ENCODE data around the gene LRRC46. TPM values are rescaled to one million over a fixed set of nuclear protein-coding genes. Genes with fewer than 3 reads are reported as not detected.

Gene LRRC46
- total and polyA plus RNA-seq, 2 of the 13 experiments (the other 11 are each of a cell fraction or from before 2014, with no cell fraction given): 0.09 TPM

DNA sequence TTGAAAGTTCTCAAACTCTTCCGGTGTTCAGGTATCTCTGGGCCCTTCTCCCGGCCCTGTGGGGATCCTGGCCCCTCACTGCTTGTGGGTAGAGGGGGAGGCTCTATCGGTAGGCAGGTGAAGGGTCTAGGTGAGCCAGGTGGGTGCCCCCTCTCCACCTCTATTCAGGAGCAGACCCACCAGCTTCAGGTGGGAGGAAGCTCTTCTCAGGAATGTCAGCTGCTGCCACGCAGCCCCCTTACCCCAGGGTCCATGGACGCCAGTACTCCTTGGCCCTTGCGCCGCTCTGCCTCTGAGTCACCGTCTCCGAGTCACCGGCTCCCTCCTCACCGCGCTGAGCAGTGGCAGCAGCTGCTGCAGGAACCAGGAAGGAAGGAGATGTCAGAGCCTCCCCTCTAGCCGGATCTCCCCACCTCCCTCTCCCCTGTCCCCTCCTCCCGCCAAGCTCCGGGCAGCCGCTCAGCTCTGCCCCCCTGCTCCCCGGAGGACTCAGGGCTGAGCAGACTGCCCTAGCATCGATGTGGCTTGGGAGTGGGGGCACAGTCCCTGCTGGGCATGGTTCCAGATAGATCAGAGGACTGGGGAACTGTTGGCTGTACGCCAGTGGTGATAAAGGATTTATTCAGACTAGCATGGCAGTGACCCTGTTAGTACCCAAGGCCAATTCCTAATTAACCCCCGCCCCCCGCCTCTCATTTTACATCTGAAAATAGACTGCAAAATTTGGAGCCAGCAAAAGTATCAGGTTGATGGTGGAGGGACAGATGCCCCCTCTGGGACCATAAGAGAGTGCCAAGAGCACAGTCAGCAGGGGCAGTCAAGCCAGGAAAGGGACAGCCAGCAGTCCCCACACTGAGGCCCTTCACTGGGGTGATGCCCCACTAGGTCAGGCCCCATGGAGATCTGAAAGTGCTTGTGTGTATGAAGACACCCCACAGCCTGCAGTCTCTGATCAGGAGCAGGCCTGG, 9.8 kb upstream of the LRRC46 start, which contains the start of gene OSBPL7 (continued):
- TF ChIP-seq, protein P1, sequence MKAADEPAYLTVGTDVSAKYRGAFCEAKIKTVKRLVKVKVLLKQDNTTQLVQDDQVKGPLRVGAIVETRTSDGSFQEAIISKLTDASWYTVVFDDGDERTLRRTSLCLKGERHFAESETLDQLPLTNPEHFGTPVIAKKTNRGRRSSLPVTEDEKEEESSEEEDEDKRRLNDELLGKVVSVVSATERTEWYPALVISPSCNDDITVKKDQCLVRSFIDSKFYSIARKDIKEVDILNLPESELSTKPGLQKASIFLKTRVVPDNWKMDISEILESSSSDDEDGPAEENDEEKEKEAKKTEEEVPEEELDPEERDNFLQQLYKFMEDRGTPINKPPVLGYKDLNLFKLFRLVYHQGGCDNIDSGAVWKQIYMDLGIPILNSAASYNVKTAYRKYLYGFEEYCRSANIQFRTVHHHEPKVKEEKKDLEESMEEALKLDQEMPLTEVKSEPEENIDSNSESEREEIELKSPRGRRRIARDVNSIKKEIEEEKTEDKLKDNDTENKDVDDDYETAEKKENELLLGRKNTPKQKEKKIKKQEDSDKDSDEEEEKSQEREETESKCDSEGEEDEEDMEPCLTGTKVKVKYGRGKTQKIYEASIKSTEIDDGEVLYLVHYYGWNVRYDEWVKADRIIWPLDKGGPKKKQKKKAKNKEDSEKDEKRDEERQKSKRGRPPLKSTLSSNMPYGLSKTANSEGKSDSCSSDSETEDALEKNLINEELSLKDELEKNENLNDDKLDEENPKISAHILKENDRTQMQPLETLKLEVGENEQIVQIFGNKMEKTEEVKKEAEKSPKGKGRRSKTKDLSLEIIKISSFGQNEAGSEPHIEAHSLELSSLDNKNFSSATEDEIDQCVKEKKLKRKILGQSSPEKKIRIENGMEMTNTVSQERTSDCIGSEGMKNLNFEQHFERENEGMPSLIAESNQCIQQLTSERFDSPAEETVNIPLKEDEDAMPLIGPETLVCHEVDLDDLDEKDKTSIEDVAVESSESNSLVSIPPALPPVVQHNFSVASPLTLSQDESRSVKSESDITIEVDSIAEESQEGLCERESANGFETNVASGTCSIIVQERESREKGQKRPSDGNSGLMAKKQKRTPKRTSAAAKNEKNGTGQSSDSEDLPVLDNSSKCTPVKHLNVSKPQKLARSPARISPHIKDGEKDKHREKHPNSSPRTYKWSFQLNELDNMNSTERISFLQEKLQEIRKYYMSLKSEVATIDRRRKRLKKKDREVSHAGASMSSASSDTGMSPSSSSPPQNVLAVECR (CRISPR knock-in tag; IDR thresholded peaks at IDR 0.05; ENCODE audit: borderline replicate concordance): peak; percentile 97
- TF ChIP-seq ZNF10 (CRISPR knock-in tag; IDR thresholded peaks at IDR 0.05; ENCODE audit: borderline replicate concordance, low read depth) (no peak), NAIF1 (CRISPR knock-in tag; IDR thresholded peaks at IDR 0.05; ENCODE audit: borderline replicate concordance) (no peak), ZNF431 (CRISPR knock-in tag; IDR thresholded peaks at IDR 0.05; ENCODE audit: borderline replicate concordance, low read depth) (no peak), HNRNPK (IDR thresholded peaks at IDR 0.05; ENCODE audit: low read depth, low read length, poor library complexity, severe bottlenecking) (no peak), HNRNPUL1 (IDR thresholded peaks at IDR 0.05; ENCODE audit: low read depth, low read length) (no peak), TGIF2 (CRISPR knock-in tag; IDR thresholded peaks at IDR 0.05) (peak; percentile 75), ZNF75D (CRISPR knock-in tag; IDR thresholded peaks at IDR 0.05; ENCODE audit: borderline replicate concordance) (no peak), ZSCAN9 (CRISPR knock-in tag; IDR thresholded peaks at IDR 0.05; ENCODE audit: borderline replicate concordance) (no peak), MAFF (IDR thresholded peaks at IDR 0.05; ENCODE audit: low read depth, low read length) (no peak)
- TF ChIP-seq, protein P2, sequence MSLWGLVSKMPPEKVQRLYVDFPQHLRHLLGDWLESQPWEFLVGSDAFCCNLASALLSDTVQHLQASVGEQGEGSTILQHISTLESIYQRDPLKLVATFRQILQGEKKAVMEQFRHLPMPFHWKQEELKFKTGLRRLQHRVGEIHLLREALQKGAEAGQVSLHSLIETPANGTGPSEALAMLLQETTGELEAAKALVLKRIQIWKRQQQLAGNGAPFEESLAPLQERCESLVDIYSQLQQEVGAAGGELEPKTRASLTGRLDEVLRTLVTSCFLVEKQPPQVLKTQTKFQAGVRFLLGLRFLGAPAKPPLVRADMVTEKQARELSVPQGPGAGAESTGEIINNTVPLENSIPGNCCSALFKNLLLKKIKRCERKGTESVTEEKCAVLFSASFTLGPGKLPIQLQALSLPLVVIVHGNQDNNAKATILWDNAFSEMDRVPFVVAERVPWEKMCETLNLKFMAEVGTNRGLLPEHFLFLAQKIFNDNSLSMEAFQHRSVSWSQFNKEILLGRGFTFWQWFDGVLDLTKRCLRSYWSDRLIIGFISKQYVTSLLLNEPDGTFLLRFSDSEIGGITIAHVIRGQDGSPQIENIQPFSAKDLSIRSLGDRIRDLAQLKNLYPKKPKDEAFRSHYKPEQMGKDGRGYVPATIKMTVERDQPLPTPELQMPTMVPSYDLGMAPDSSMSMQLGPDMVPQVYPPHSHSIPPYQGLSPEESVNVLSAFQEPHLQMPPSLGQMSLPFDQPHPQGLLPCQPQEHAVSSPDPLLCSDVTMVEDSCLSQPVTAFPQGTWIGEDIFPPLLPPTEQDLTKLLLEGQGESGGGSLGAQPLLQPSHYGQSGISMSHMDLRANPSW (CRISPR knock-in tag; IDR thresholded peaks at IDR 0.05; ENCODE audit: borderline replicate concordance): no peak
- TF ChIP-seq, protein P3, sequence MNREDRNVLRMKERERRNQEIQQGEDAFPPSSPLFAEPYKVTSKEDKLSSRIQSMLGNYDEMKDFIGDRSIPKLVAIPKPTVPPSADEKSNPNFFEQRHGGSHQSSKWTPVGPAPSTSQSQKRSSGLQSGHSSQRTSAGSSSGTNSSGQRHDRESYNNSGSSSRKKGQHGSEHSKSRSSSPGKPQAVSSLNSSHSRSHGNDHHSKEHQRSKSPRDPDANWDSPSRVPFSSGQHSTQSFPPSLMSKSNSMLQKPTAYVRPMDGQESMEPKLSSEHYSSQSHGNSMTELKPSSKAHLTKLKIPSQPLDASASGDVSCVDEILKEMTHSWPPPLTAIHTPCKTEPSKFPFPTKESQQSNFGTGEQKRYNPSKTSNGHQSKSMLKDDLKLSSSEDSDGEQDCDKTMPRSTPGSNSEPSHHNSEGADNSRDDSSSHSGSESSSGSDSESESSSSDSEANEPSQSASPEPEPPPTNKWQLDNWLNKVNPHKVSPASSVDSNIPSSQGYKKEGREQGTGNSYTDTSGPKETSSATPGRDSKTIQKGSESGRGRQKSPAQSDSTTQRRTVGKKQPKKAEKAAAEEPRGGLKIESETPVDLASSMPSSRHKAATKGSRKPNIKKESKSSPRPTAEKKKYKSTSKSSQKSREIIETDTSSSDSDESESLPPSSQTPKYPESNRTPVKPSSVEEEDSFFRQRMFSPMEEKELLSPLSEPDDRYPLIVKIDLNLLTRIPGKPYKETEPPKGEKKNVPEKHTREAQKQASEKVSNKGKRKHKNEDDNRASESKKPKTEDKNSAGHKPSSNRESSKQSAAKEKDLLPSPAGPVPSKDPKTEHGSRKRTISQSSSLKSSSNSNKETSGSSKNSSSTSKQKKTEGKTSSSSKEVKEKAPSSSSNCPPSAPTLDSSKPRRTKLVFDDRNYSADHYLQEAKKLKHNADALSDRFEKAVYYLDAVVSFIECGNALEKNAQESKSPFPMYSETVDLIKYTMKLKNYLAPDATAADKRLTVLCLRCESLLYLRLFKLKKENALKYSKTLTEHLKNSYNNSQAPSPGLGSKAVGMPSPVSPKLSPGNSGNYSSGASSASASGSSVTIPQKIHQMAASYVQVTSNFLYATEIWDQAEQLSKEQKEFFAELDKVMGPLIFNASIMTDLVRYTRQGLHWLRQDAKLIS (CRISPR knock-in tag; IDR thresholded peaks at IDR 0.05): no peak
- TF ChIP-seq, protein P4, sequence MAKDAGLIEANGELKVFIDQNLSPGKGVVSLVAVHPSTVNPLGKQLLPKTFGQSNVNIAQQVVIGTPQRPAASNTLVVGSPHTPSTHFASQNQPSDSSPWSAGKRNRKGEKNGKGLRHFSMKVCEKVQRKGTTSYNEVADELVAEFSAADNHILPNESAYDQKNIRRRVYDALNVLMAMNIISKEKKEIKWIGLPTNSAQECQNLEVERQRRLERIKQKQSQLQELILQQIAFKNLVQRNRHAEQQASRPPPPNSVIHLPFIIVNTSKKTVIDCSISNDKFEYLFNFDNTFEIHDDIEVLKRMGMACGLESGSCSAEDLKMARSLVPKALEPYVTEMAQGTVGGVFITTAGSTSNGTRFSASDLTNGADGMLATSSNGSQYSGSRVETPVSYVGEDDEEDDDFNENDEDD (CRISPR knock-in tag; IDR thresholded peaks at IDR 0.05; ENCODE audit: borderline replicate concordance): no peak; the same call in 1 of the 2 replicates
- TF ChIP-seq, protein P5, sequence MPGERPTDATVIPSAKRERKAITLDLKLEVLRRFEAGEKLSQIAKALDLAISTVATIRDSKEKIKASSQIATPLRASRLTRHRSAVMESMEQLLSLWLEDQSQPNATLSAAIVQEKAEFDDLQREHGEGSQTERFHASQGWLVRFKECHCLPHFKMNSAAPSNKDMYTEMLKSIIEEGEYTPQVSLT (CRISPR knock-in tag; IDR thresholded peaks at IDR 0.05; ENCODE audit: borderline replicate concordance, low read depth): no peak

Measured in HepG2 (cell line).